ENCODE results near the gene PITPNC1.

GRCh38 chr17:67639555-67639954 lies 262.5 kb downstream of the PITPNC1 start:
- TF ChIP-seq, protein P1, sequence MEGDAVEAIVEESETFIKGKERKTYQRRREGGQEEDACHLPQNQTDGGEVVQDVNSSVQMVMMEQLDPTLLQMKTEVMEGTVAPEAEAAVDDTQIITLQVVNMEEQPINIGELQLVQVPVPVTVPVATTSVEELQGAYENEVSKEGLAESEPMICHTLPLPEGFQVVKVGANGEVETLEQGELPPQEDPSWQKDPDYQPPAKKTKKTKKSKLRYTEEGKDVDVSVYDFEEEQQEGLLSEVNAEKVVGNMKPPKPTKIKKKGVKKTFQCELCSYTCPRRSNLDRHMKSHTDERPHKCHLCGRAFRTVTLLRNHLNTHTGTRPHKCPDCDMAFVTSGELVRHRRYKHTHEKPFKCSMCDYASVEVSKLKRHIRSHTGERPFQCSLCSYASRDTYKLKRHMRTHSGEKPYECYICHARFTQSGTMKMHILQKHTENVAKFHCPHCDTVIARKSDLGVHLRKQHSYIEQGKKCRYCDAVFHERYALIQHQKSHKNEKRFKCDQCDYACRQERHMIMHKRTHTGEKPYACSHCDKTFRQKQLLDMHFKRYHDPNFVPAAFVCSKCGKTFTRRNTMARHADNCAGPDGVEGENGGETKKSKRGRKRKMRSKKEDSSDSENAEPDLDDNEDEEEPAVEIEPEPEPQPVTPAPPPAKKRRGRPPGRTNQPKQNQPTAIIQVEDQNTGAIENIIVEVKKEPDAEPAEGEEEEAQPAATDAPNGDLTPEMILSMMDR (IDR thresholded peaks at IDR 0.05), result no peak
- TF ChIP-seq POLR2A (IDR thresholded peaks at IDR 0.05), result no peak
